Non-pigmented ciliary epithelial cell (primary cell): ENCODE data around the gene BMPR2.

ENCODE experiments used
- DNase-seq: peaks from one replicate; pipeline ENCODE4 v3.0.0-alpha.2; 2010; ENCODE audit warnings: low read depth

Gene BMPR2

DNA sequence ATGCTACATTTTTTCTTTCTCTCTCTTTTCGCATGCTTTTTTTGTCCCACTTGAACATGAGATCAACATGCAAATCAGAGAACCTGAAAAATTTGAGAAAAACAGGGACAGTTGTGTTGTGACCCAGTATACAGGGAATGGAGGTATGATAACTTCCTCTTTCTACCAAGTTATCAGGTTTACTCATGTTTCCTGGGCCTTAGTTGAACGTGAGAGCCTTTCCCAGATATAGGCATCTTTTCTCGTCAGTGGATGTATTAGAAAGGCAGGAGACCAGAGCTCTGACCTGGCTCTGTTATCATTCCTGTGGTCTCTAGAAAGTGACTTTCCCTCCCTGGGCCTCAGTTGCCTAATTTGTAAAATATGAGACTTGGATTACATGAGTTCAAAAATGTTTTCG, 228.6 kb downstream of the BMPR2 start:
- DNase-seq, result no peak

DNA sequence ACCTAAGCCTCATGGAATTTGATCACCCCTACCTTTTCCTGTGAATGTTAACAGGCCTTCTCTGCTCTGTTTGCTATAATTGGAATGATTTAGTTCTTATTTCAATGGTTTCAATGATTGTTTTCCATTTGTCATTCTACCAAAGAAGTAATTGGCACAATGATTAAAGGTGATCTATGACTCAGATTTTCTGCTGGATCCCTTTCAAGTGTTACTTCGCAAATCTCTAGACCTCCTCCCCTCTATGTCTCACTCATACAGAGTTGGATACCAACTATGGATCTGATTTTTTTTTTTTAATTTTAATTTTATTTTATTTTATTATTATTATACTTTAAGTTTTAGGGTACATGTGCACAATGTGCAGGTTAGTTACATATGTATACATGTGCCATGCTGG, 229.0 kb downstream of the BMPR2 start:
- DNase-seq, result no peak

DNA sequence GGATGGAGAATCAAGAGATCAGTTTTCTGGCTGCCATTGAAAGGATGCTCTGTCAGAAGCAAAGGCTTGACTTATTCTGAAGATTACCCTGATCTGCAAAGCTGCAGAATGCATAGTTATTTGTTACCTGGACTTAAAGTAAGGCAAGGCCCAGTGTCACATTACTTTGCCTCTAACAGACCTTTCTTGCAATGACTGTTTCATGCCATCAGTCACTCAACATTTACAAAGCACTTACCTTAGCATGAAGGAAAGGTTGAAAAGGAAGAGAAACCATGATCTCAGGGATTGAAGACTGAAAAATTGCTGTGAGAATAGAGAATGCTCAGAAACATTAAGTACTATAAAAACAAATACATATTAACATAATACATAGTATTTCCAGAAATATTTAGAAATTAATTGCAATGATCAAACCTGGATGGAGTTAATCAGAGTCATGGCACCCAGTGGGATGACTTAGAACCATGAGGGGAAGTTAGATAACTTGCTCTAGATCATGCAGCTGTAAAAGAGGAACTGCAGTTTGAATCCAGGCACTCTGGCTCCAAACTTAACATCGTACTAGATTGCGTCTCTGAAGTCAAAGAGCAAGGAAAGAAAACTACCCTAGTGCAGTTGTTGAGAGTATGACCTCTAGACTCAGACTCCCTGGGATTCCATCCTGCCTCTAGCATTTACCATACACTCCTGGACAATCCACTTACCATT, 232.2 kb downstream of the BMPR2 start:
- DNase-seq, result no peak

DNA sequence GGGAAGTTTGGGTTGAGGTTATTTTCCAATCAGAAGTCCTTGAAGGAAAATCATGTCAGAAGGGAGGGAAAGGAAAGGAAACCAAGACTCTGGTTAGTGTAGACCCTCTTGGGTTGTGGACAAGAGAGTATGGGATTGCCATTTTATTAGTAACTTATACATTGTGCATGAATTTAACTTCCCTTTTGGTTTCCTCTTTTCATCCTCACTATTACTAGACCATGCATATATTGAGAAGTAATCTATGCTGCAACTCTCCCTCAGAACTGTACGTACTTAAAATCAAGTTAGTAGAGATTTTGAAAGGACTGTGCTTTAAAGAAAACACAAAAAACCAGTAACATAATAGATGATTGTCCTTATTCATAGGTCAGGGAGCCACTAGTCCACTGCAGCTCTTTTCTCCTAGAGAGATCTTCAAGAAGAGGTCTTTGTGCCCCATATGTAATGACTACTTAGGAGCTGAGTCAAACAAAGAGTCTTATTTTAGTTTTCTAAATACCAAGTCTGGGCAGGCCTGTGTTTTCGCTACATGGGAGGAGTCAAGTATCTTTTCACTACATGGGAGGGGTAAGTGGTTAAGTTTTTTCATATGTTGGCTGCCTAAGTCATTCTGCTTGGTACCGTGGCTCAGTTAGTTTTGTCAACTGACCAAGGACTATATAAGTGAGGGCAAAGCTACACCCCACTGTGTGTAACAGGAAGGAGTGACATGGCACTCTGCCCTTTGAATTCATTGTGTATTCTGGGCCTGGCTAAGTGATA, 233.4 kb downstream of the BMPR2 start:
- DNase-seq, result no peak

DNA sequence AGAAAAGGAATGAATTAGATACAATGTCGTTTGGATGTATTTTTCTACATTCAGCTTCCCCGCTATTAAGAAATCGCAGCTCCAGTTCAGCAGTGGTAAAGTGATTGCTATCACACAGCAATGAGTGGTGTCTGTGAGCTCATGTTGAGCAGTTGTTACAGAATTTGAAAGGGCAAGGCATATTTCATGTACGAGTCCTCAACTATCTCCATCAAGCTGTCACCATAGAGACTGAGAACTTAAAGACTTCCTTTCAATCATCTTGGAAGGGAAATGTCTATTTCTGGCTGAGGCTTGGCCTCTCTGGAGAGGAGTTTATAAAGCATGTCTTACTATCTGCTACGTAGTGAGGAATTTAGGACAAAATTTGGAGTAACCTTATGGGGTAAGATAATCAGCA, 234.3 kb downstream of the BMPR2 start:
- no peak for DNase-seq

DNA sequence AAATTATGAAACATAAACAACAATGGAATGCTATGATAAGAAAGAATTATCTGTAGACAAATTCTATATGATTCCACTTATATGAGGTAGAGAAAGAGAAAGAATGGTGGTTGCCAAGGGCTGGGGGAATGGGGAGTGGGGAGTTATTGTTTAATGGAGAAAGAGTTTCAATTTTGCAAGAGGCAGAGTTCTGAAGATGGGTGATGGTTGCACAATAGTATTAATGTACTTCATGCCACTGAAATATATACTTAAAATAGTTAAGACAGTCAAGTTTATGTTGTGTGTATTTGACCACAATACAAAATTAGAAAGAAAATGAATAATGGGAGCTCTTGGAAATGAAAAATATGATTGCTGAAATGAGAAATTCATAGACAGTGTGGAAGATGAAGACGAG, 236.0 kb downstream of the BMPR2 start:
- no peak for DNase-seq

DNA sequence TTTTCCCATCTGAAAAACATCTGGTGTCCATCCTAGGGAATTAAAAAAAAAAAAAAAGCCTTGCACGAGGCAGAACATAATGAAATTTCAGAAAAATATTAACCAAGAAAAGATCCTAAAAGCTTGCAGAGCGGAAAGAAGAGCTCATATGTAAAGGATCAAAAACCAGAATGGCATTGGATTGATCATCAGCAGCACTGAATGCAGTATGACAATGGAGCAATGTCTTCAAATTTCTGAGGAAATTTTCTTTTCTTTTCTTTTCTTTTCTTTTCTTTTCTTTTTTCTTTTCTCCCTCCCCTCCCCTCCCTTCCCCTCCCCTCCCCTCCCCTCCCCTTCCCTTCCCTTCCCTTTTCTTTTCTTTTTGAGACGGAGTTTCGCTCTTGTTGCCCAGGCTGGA, 237.4 kb downstream of the BMPR2 start:
- no peak for DNase-seq
